Measurements from ENCODE around the gene CAV1.
"Not testable (repeated sequence)": the region's sequence is repeated elsewhere in the genome, so short reads cannot be mapped to it uniquely, and the experiment has no call there.

CAV1 gene

DNA sequence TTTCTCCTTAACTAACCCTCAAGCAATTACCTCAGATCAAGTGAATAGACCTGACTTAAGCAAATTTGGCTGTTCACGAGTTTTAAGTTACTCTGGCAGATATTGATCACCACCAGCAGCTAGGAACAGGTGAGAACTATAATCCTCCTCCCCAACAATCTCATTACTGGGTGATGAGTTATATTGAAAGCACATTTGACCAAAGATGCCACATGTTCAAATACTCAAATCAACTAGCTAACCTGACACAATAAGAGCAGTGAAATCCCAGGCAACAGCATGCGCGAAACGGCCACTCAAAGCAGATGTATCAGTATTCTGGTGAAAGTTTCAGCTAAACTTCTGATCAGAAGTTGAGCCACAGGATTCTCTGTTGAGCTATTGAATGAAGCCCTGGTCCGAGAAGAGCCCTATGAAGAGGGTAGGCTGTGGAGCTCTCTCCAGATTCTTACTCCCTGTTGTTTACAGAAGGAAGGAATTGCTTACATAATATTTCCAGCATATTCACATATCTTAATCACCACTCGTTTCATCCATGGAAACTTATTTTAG is 52.6 kb downstream of the CAV1 start:
- no peaks in the 10 kb centered on the region for H3K9me3 ChIP-seq
- H3K4me1 ChIP-seq = peaks cover 30% of the 10 kb centered on the region
- no peak overlapping the region for H3K9ac ChIP-seq
- no peaks in the 10 kb centered on the region for H4K20me1 ChIP-seq
- H3K27ac ChIP-seq = no peak overlapping the region
- no peaks in the 10 kb centered on the region for H3K27me3 ChIP-seq
- H3K36me3 ChIP-seq = no peaks in the 10 kb centered on the region
- no peak overlapping the region for H3K4me3 ChIP-seq
- no peak for TF ChIP-seq Cebpa-rat (IDR thresholded peaks at IDR 0.05)
- H3K4me2 ChIP-seq = no peak overlapping the region

DNA sequence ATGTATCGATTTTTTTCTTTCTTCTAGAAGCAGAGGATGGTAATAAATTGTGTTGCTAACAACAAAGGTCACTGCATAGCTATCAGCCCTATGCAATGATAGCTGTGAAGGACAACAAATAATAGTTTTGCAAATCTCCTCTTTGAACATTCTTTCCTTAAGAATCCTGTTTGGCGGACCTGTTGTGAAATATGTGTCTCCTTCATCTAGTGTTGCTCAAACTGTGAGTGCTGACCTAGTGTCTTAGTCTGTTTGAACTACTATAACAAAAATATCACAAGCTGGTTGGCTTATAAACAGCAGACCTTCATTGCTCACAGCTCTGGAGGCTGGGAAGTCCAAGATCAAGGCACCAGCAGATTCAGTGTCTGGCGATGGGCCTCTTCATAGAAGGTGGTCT is 53.7 kb downstream of the CAV1 start:
- Histone ChIP-seq H3K9me3 (no peaks in the 10 kb centered on the region), H3K36me3 (no peaks in the 10 kb centered on the region), H3K4me2 (no peak overlapping the region), H3K4me3 (no peak overlapping the region), H3K4me1 (peaks cover 32% of the 10 kb centered on the region), H3K27ac (no peak overlapping the region), H3K27me3 (no peaks in the 10 kb centered on the region), H4K20me1 (no peaks in the 10 kb centered on the region), H3K9ac (no peak overlapping the region)
- no peak for TF ChIP-seq Cebpa-rat (IDR thresholded peaks at IDR 0.05)

DNA sequence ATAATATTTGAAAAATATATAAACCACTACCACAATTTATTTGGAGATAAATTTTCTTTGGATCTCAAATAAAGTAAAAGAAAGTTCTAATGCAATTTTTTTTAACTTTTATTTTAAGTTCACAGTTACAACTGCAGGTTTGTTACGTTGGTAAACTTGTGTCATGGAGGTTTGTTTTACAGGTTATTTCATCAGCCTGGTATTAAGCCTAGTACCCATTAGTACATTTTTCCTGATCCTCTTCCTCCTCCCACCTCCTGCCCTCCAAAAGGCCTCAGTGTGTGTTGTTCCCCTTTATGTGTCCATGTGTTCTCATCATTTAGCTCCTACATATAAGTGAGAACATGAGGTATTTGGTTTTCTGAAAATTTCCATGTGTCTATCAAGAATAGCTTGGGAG is 54.5 kb downstream of the CAV1 start:
- H3K9me3 ChIP-seq = no peaks in the 10 kb centered on the region
- H3K27me3 ChIP-seq = no peaks in the 10 kb centered on the region
- TF ChIP-seq Cebpa-rat (IDR thresholded peaks at IDR 0.05) = no peak
- no peak overlapping the region for H3K4me2 ChIP-seq
- no peak overlapping the region for H3K27ac ChIP-seq
- no peak overlapping the region for H3K9ac ChIP-seq
- no peaks in the 10 kb centered on the region for H4K20me1 ChIP-seq
- H3K36me3 ChIP-seq = no peaks in the 10 kb centered on the region
- H3K4me1 ChIP-seq = peaks cover 26% of the 10 kb centered on the region
- no peak overlapping the region for H3K4me3 ChIP-seq

DNA sequence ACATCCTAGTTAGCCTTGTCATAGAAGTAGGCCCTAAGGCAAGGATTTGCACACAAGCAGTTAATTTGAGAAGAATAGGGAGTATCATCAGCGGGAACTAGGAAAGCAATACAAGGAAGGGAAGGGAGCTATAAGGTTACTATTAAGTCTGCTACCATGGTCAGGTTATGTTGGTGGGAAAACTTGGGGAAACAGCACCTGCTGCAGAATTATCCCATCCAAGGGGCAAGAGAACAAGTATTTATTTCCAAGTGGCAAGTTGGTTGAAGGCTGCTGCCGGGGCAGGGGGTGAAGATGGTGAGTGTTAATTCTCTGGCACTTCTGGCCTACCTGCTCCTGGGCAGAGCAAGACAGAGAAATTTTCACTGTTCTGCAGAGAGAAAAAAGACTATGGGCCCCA is 55.0 kb downstream of the CAV1 start:
- Histone ChIP-seq H3K4me3 (no peak overlapping the region), H3K9ac (no peak overlapping the region), H3K36me3 (no peaks in the 10 kb centered on the region), H4K20me1 (no peaks in the 10 kb centered on the region), H3K27ac (no peak overlapping the region), H3K4me1 (peaks cover 21% of the 10 kb centered on the region), H3K27me3 (no peaks in the 10 kb centered on the region), H3K4me2 (no peak overlapping the region), H3K9me3 (no peaks in the 10 kb centered on the region)
- TF ChIP-seq Cebpa-rat (IDR thresholded peaks at IDR 0.05) = no peak

- H3K27me3 ChIP-seq = no peaks in the 10 kb centered on the region
- H3K36me3 ChIP-seq = no peaks in the 10 kb centered on the region
- H4K20me1 ChIP-seq = no peaks in the 10 kb centered on the region
- H3K27ac ChIP-seq = no peak overlapping the region
- H3K9ac ChIP-seq = no peak overlapping the region
- no peaks in the 10 kb centered on the region for H3K9me3 ChIP-seq
- no peak overlapping the region for H3K4me2 ChIP-seq
- peaks cover 11% of the 10 kb centered on the region for H3K4me1 ChIP-seq
- no peak for TF ChIP-seq Cebpa-rat (IDR thresholded peaks at IDR 0.05)
- no peak overlapping the region for H3K4me3 ChIP-seq
These were observed 57.4 kb downstream of the CAV1 start for GRCh38 chr7:116582164-116582732.

- H3K4me3 ChIP-seq = no peak overlapping the region
These were observed 58.1 kb downstream of the CAV1 start for GRCh38 chr7:116582806-116583444.

DNA sequence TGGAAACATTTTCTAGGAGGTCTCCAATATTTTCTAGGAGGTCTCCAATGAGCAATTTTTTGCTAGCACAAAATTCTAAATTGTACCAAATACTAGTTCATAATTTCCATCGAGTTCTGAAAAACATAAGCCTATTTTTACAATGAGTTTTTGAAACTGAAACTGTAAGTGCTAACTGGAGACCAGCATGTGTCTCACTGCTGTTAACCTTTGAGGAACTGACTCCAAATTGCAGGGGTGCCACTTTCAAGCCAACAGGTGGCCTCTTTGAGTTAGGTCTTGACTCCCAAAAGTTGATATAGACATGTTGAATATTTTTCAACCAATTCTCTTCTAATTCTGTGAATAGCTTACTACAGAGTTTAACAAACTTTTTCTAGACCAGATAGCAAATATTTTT is 58.8 kb downstream of the CAV1 start:
- Histone ChIP-seq H3K4me3 (no peak overlapping the region), H3K4me1 (peaks cover 21% of the 10 kb centered on the region), H3K4me2 (no peak overlapping the region; the same call in 1 of the 2 replicates), H3K27ac (no peak overlapping the region), H3K36me3 (no peaks in the 10 kb centered on the region), H3K9me3 (no peaks in the 10 kb centered on the region), H4K20me1 (no peaks in the 10 kb centered on the region), H3K27me3 (no peaks in the 10 kb centered on the region), H3K9ac (no peak overlapping the region)
- no peak for TF ChIP-seq Cebpa-rat (IDR thresholded peaks at IDR 0.05)

More at GRCh38 chr7:116582806-116583444, 58.1 kb downstream of the CAV1 start:
- Histone ChIP-seq H3K4me1 (peaks cover 14% of the 10 kb centered on the region), H3K9ac (no peak overlapping the region), H3K27me3 (no peaks in the 10 kb centered on the region), H3K27ac (no peak overlapping the region), H3K36me3 (no peaks in the 10 kb centered on the region), H4K20me1 (no peaks in the 10 kb centered on the region), H3K4me2 (no peak overlapping the region; the same call in 1 of the 2 replicates), H3K9me3 (no peaks in the 10 kb centered on the region)
- TF ChIP-seq Cebpa-rat (IDR thresholded peaks at IDR 0.05) = no peak

GRCh38 chr7:116584721-116585120 is 59.9 kb downstream of the CAV1 start:
- peaks cover 23% of the 10 kb centered on the region for H3K4me1 ChIP-seq
- H3K9me3 ChIP-seq = no peaks in the 10 kb centered on the region
- H4K20me1 ChIP-seq = no peaks in the 10 kb centered on the region
- H3K36me3 ChIP-seq = no peaks in the 10 kb centered on the region
- no peak overlapping the region for H3K27ac ChIP-seq
- no peak overlapping the region for H3K4me2 ChIP-seq
- H3K9ac ChIP-seq = no peak overlapping the region
- H3K27me3 ChIP-seq = no peaks in the 10 kb centered on the region
- no peak for TF ChIP-seq Cebpa-rat (IDR thresholded peaks at IDR 0.05)
- no peak overlapping the region for H3K4me3 ChIP-seq

- no peaks in the 10 kb centered on the region for H3K27me3 ChIP-seq
- peaks cover 23% of the 10 kb centered on the region for H3K4me1 ChIP-seq
- H4K20me1 ChIP-seq = no peaks in the 10 kb centered on the region
- no peak for TF ChIP-seq Cebpa-rat (IDR thresholded peaks at IDR 0.05)
- H3K9me3 ChIP-seq = no peaks in the 10 kb centered on the region
- no peak overlapping the region for H3K4me2 ChIP-seq
- H3K4me3 ChIP-seq = no peak overlapping the region
- H3K9ac ChIP-seq = no peak overlapping the region
- H3K27ac ChIP-seq = no peak overlapping the region
- H3K36me3 ChIP-seq = no peaks in the 10 kb centered on the region
These were observed 60.6 kb downstream of the CAV1 start for GRCh38 chr7:116585392-116585791.

- H4K20me1 ChIP-seq = no peaks in the 10 kb centered on the region
- no peak overlapping the region for H3K27ac ChIP-seq
- no peaks in the 10 kb centered on the region for H3K9me3 ChIP-seq
- H3K4me2 ChIP-seq = no peak overlapping the region
- no peaks in the 10 kb centered on the region for H3K27me3 ChIP-seq
- H3K4me1 ChIP-seq = peaks cover 23% of the 10 kb centered on the region
- no peak for TF ChIP-seq Cebpa-rat (IDR thresholded peaks at IDR 0.05)
- H3K9ac ChIP-seq = no peak overlapping the region
- no peaks in the 10 kb centered on the region for H3K36me3 ChIP-seq
- H3K4me3 ChIP-seq = no peak overlapping the region
These were observed 61.1 kb downstream of the CAV1 start for GRCh38 chr7:116585967-116586366.

GRCh38 chr7:116587200-116587599 is 62.4 kb downstream of the CAV1 start:
- H3K4me1 ChIP-seq = peaks cover 30% of the 10 kb centered on the region
- not testable (repeated sequence) for H4K20me1 ChIP-seq, H3K4me2 ChIP-seq, H3K36me3 ChIP-seq, H3K9me3 ChIP-seq, H3K27me3 ChIP-seq, H3K27ac ChIP-seq, H3K4me3 ChIP-seq, H3K9ac ChIP-seq
